Thyroid gland (tissue), 4 donors: ENCODE measurements around the gene APOL2. TPM values are rescaled to one million over a fixed set of nuclear protein-coding genes. Genes with fewer than 3 reads are reported as not detected.

Experiments
- DNase-seq, 2 donors: peaks; one replicate each; pipeline ENCODE4 v3.0.0-alpha.2; 2019
- H3K27ac ChIP-seq, 3 donors: fragments of 200-600 bp; sonication (generic); 1 replicate in 2 of 3; 2 replicates in 1 of 3; pipeline ENCODE4 v1.5.1; 2016 to 2019; ENCODE audit warnings: mild to moderate bottlenecking in 1 of 3, moderate library complexity in 1 of 3
- H3K27me3 ChIP-seq: fragments of 200-600 bp; sonication (generic); one replicate; pipeline ENCODE4 v1.5.1; 2019
- H3K36me3 ChIP-seq, 2 donors: fragments of 200-600 bp; sonication (generic); one replicate each; pipeline ENCODE4 v1.5.1; 2016 to 2019
- H3K4me1 ChIP-seq, 2 donors: fragments of 200-600 bp; sonication (generic); one replicate each; pipeline ENCODE4 v1.5.1; 2017 to 2019
- H3K4me3 ChIP-seq, 3 donors: fragments of 200-600 bp; sonication (generic); replicated peaks in 1 of 3; 1 replicate in 2 of 3; 2 replicates in 1 of 3; pipeline ENCODE4 v1.5.1; 2016; ENCODE audit warnings: mild to moderate bottlenecking in 1 of 3
- H3K9me3 ChIP-seq: fragments of 200-600 bp; sonication (generic); one replicate; pipeline ENCODE4 v1.5.1; 2017
- POLR2A ChIP-seq, 2 donors: fragments of 450-650 bp; IDR thresholded peaks; one replicate each; pipeline ENCODE4 v1.6.1; 2017; ENCODE audit warnings: antibody characterized with exemption in 2 of 2, mild to moderate bottlenecking in 2 of 2, moderate library complexity in 1 of 2
- WGBS, 2 donors: methylation state at CpG; one replicate each; pipeline ENCODE4 v1.1.5; 2017; 5-methylcytosine and 5-hydroxymethylcytosine counted together
- intact Hi-C: fragments of 100-400 bp; cut with DNase I; formaldehyde crosslinking; loops from one replicate; pipeline ENCODE4 v1.15.1; 2023
- total RNA-seq, 4 donors: library from RNA; depleted of rRNA; stranded (reverse); fragments of >200 nt; gene quantifications; one replicate each; pipeline ENCODE4 v1.2.3, GENCODE V29; 2016
- TF ChIP-seq, protein P1 (sequence below), 6 experiments: fragments of 200-600 bp in 3 of 6; fragments of 450-650 bp in 3 of 6; sonication (generic) in 3 of 6; IDR thresholded peaks; one replicate each; pipeline ENCODE4 v1.5.1; 2016 to 2019; ENCODE audit warnings: antibody characterized with exemption in 6 of 6, mild to moderate bottlenecking in 2 of 6, inconsistent platforms in 1 of 6, moderate library complexity in 1 of 6

APOL2 gene
- total RNA-seq, 4 donors from 2014 or later, result 31.1 to 45.6 (median 35.6) TPM

DNA sequence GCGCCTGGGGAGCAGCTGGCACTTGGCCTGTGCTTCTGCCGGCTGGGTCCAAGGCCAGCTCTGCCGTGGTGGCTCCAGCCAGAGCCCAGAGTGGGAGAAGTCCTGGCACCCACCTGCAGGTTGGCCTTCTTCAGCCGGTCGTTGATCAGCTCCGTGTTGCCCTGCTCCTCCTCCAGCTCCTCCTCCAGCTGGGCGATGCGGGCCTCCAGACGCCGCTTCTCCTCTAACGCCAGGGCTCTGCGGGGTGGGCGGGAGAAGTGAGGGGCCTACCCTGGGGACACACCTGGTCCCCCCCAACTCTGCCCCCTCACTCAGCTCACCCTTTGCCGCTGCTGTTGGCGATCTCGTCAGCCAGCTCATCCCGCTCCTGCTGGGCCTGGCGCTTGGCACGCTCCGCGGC, 46.2 kb upstream of the APOL2 start:
- no peak overlapping the region for H3K4me3 ChIP-seq
- H3K27me3 ChIP-seq, result no peaks in the 10 kb centered on the region
- H3K9me3 ChIP-seq, result no peaks in the 10 kb centered on the region
- no peaks in the 10 kb centered on the region for H3K4me1 ChIP-seq
- H3K36me3 ChIP-seq, result peaks cover 92% of the 10 kb centered on the region in 2 donors
- DNase-seq, result no peak
- 93 to 98% methylated on average over 19 of the region's 21 CpGs for WGBS, 2 donors
- no peak overlapping the region for H3K27ac ChIP-seq
- intact Hi-C loops, result loop anchor here (5.0 to 10.0 kb wide), 2 partner anchors 48 to 91 kb away; partner anchors contain the start of gene APOL2
- TF ChIP-seq POLR2A (IDR thresholded peaks at IDR 0.05), result no peak
- TF ChIP-seq, protein P1, sequence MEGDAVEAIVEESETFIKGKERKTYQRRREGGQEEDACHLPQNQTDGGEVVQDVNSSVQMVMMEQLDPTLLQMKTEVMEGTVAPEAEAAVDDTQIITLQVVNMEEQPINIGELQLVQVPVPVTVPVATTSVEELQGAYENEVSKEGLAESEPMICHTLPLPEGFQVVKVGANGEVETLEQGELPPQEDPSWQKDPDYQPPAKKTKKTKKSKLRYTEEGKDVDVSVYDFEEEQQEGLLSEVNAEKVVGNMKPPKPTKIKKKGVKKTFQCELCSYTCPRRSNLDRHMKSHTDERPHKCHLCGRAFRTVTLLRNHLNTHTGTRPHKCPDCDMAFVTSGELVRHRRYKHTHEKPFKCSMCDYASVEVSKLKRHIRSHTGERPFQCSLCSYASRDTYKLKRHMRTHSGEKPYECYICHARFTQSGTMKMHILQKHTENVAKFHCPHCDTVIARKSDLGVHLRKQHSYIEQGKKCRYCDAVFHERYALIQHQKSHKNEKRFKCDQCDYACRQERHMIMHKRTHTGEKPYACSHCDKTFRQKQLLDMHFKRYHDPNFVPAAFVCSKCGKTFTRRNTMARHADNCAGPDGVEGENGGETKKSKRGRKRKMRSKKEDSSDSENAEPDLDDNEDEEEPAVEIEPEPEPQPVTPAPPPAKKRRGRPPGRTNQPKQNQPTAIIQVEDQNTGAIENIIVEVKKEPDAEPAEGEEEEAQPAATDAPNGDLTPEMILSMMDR (IDR thresholded peaks at IDR 0.05), result no peak

DNA sequence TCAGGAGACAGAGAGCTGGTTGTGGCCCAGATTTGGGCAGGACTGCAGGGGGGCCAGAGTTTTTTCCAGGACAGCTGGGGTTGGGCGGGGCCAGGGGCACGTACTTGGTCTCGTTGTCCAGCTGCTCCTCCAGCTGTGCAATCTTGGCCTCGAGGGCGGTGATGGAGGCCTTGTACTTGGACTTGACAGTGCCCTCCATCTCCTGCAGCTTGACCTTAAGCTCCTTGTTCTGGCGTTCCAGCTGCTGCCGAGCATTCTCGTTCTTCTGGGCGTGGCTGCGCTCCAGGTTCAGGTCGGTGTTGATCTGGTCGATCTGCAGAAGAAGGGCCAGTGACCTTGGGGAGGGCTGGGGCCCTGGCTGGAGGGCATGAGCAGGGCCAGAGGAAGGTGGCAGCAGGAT, 45.7 kb upstream of the APOL2 start:
- DNase-seq, result no peak
- intact Hi-C loops, result loop anchor here (5.0 to 10.0 kb wide), 2 partner anchors 48 to 90 kb away; partner anchors contain the start of gene APOL2
- Histone ChIP-seq H3K36me3 (peaks cover 92% of the 10 kb centered on the region in 2 donors), H3K27me3 (no peaks in the 10 kb centered on the region), H3K4me3 (no peak overlapping the region), H3K4me1 (no peaks in the 10 kb centered on the region), H3K9me3 (no peaks in the 10 kb centered on the region), H3K27ac (no peak overlapping the region)
- WGBS, 2 donors, result 87 to 89% methylated on average over 12 of the region's 12 CpGs
- TF ChIP-seq, protein P1 (IDR thresholded peaks at IDR 0.05), result no peak
- TF ChIP-seq POLR2A (IDR thresholded peaks at IDR 0.05), result no peak

DNA sequence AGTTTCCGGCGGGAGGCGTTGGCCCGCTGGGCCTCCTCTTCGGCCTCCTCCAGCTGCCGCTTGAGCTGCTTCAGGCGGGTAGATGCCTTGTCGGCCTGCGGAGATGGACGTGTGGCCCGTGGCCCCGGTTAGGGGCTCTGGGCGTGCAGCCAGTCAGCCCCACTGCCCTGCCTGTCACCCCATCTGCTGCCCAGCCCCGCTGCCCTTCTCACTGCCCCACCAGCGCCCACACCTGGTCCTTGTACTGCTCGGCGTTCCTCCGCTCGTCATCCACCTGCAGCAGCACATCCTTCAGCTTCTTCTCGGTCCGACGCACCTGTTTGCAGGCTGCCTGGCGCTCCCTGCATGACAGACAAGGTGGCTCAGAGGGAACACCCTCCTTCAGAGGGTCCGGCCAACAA, 44.8 kb upstream of the APOL2 start:
- Histone ChIP-seq H3K36me3 (peaks cover 83 to 85% of the 10 kb centered on the region in 2 donors), H3K27ac (no peak overlapping the region), H3K9me3 (no peaks in the 10 kb centered on the region), H3K27me3 (no peaks in the 10 kb centered on the region), H3K4me3 (no peak overlapping the region), H3K4me1 (no peaks in the 10 kb centered on the region)
- 92 to 98% methylated on average over 12 to 23 of the region's 24 CpGs for WGBS, 2 donors
- DNase-seq, result no peak
- no peak for TF ChIP-seq POLR2A (IDR thresholded peaks at IDR 0.05)
- TF ChIP-seq, protein P1 (IDR thresholded peaks at IDR 0.05), result no peak
- intact Hi-C loops, result loop anchor here (10.0 kb wide), 1 partner anchor 89 kb away; no protein-coding TSS in a partner anchor

DNA sequence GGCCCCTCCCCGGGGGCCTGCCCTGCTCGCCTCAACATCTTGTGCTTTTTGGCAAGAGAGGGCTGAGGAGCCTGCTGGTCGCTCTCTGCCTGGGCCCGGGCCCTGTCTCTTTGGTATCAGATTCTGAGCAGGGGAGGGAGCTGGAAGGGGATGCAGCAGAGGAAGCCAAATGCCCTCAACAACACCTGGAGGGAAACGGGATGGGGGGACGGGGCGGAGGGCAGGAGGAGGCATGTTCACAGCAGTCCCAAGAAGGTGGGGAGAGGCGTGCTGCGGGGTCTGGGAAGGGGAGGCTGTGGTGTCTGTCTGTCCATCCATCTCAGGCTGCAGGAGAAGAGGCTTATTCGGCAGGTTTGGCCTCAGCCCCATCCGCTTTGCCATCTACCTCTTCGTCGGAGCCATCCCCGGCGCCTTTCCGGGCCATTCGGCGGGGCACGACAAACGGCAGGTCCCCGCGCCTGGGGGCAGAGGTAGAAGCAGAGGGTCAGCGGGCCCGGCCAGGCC, 43.1 kb upstream of the APOL2 start:
- H3K4me3 ChIP-seq, result no peak overlapping the region
- peaks cover 66 to 67% of the 10 kb centered on the region in 2 donors for H3K36me3 ChIP-seq
- H3K4me1 ChIP-seq, result peaks cover 0 to 6% of the 10 kb centered on the region in 2 donors
- no peak overlapping the region for H3K27ac ChIP-seq
- WGBS, 2 donors, result 90 to 93% methylated on average over 23 to 24 of the region's 24 CpGs
- no peak for DNase-seq
- intact Hi-C loops, result loop anchor here (10.0 kb wide), 1 partner anchor 88 kb away; no protein-coding TSS in a partner anchor
- no peaks in the 10 kb centered on the region for H3K27me3 ChIP-seq
- H3K9me3 ChIP-seq, result no peaks in the 10 kb centered on the region
- TF ChIP-seq POLR2A (IDR thresholded peaks at IDR 0.05), result no peak
- TF ChIP-seq, protein P1 (IDR thresholded peaks at IDR 0.05), result no peak

DNA sequence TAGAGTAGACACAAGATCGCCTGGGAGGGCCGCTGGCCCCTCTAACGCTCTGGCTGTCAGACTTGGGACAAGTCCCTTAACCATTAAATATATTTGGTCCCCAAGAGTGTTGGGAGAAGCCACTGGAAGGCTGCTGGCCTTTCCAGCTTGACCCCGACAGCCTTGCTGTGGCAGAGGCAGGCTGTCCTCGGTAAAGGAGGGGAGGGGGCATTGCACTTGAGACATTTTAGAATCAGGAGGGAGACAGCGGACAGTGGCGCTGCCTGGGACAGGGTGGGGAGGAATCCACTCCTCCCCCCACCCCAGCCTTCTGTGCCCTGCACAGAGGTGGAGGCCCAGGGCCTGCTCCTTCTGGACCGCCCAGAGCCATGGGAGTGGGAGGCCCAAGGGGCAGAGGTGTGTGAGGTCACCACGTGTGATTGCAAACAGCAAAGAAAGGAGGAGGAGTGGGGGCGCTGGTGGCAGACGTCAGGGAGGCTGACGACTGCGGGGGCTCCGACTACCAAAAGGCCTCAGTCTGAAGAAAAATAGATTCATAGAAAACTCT, 42.5 kb upstream of the APOL2 start:
- Histone ChIP-seq H3K36me3 (peaks cover 60 to 61% of the 10 kb centered on the region in 2 donors), H3K4me3 (no peak overlapping the region), H3K27ac (no peak overlapping the region), H3K27me3 (no peaks in the 10 kb centered on the region), H3K9me3 (no peaks in the 10 kb centered on the region), H3K4me1 (peaks cover 0 to 8% of the 10 kb centered on the region in 2 donors)
- WGBS, 2 donors, result 80 to 88% methylated on average over 14 of the region's 14 CpGs
- DNase-seq, result no peak
- TF ChIP-seq, protein P1 (IDR thresholded peaks at IDR 0.05), result no peak
- TF ChIP-seq POLR2A (IDR thresholded peaks at IDR 0.05), result no peak
- intact Hi-C loops, result loop anchor here (10.0 kb wide), 1 partner anchor 87 kb away; no protein-coding TSS in a partner anchor
